ENCODE data around the gene SREBF2.

The SREBF2 gene

GRCh38 chr22:41922328-41922727 lies 89.4 kb downstream of the SREBF2 start:
- CTCF ChIA-PET, result no interaction called here
- no peak for DNase-seq (ENCODE audit: low spot score)
- no peak overlapping the region for H3K27ac ChIP-seq
- TF ChIP-seq CTCF (conservative IDR thresholded peaks at IDR 0.05; ENCODE audit: low read depth), result no peak
- POLR2A ChIA-PET (ENCODE audit: low non-redundant PET), result no interaction called here

- POLR2A ChIA-PET (ENCODE audit: low non-redundant PET), result no interaction called here
- CTCF ChIA-PET, result interaction anchor here (0.6 kb wide), 1 partner anchor 18 kb away, joined by 3 read pairs; no protein-coding TSS in a partner anchor
- no peak for DNase-seq (ENCODE audit: low spot score)
- TF ChIP-seq CTCF (conservative IDR thresholded peaks at IDR 0.05; ENCODE audit: low read depth), result no peak
- H3K27ac ChIP-seq, result no peak overlapping the region
Measured at GRCh38 chr22:41922940-41923594, 90.2 kb downstream of the SREBF2 start.

- TF ChIP-seq CTCF (conservative IDR thresholded peaks at IDR 0.05; ENCODE audit: low read depth), result no peak
- ChIA-PET POLR2A (ENCODE audit: low non-redundant PET) (no interaction called here), CTCF (interaction anchor here (0.6 kb wide), 1 partner anchor 17 kb away, joined by 3 read pairs; no protein-coding TSS in a partner anchor)
- no peak for DNase-seq (ENCODE audit: low spot score)
- no peak overlapping the region for H3K27ac ChIP-seq
Measured at GRCh38 chr22:41923595-41924276, 90.8 kb downstream of the SREBF2 start.

- DNase-seq (ENCODE audit: low spot score), result no peak
- no peak overlapping the region for H3K27ac ChIP-seq
- ChIA-PET POLR2A (ENCODE audit: low non-redundant PET) (no interaction called here), CTCF (interaction anchor here (0.5 to 1.3 kb wide), 7 partner anchors 12 to 1190 kb away, joined by 3 to 7 read pairs (median 4); no protein-coding TSS in a partner anchor)
- TF ChIP-seq CTCF (conservative IDR thresholded peaks at IDR 0.05; ENCODE audit: low read depth), result peak; percentile 69
Measured at GRCh38 chr22:41925783-41926460, 93.0 kb downstream of the SREBF2 start.

GRCh38 chr22:41927813-41928212 lies 94.9 kb downstream of the SREBF2 start:
- DNase-seq (ENCODE audit: low spot score), result no peak
- TF ChIP-seq CTCF (conservative IDR thresholded peaks at IDR 0.05; ENCODE audit: low read depth), result no peak
- ChIA-PET CTCF (no interaction called here), POLR2A (ENCODE audit: low non-redundant PET) (no interaction called here)
- no peak overlapping the region for H3K27ac ChIP-seq

GRCh38 chr22:41928593-41929417 lies 95.9 kb downstream of the SREBF2 start:
- ChIA-PET CTCF (no interaction called here), POLR2A (ENCODE audit: low non-redundant PET) (no interaction called here)
- DNase-seq (ENCODE audit: low spot score), result no peak
- TF ChIP-seq CTCF (conservative IDR thresholded peaks at IDR 0.05; ENCODE audit: low read depth), result no peak
- H3K27ac ChIP-seq, result no peak overlapping the region

All from RWPE1 (cell line).